ENCODE data around the gene STK11IP. TPM values are rescaled to one million over a fixed set of nuclear protein-coding genes. Genes with fewer than 3 reads are reported as not detected.

Gene STK11IP
- total RNA-seq, 1 donor, result 22.1 TPM

DNA sequence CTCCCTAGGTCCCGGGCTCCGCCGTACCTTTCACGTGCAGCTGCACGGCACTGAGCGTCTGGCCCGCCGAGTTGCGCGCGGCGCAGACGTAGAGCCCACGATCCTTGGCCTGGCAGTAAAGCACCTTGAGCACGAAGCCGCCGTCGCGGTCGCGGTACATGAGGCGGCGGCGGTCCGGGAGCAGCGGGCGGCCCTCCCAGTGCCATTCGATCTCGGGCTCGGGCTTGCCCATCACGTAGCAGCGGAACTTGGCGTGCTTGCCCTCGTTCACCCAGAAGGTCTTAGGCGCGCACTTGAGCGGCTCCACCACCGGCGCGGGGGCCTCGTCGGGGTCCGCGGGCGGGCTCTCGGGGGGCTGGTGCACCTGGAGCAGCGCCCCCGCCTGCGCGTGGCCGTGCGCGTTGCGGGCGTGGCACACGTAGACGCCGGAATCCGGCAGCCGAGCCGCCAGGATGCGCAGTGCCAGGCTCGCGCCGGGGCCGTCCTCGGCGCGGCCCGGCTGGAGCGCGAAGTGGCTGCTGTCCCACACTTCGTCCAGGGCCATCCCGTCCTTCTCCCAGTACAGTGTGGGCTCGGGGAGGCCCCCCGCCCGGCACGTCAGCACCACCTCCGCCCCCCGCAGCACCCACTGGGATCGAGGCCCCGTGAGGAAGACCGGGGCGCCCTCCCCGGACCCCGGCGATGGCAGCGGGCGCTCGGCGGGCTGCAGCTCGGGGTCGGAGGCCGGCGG, 27.3 kb upstream of the STK11IP start:
- H3K9me3 ChIP-seq (ENCODE audit: low read depth, low read length), result no peaks in the 10 kb centered on the region
- H3K4me3 ChIP-seq (ENCODE audit: insufficient read depth, low read length), result peak overlapping the region; percentile 78
- H3K36me3 ChIP-seq (ENCODE audit: insufficient read depth, low read length), result peaks cover 10% of the 10 kb centered on the region
- no peak overlapping the region for H3K27ac ChIP-seq (ENCODE audit: low read depth, low read length)
- no peaks in the 10 kb centered on the region for H3K4me1 ChIP-seq (ENCODE audit: insufficient read depth, low read length)
- peaks cover 4% of the 10 kb centered on the region for H3K79me2 ChIP-seq (ENCODE audit: insufficient read depth, low read length)
- H3K27me3 ChIP-seq (ENCODE audit: insufficient read depth, low read length), result peaks cover 4% of the 10 kb centered on the region
- H2AFZ ChIP-seq (ENCODE audit: low read length), result peak overlapping the region; percentile 41
- TF ChIP-seq, protein P1, sequence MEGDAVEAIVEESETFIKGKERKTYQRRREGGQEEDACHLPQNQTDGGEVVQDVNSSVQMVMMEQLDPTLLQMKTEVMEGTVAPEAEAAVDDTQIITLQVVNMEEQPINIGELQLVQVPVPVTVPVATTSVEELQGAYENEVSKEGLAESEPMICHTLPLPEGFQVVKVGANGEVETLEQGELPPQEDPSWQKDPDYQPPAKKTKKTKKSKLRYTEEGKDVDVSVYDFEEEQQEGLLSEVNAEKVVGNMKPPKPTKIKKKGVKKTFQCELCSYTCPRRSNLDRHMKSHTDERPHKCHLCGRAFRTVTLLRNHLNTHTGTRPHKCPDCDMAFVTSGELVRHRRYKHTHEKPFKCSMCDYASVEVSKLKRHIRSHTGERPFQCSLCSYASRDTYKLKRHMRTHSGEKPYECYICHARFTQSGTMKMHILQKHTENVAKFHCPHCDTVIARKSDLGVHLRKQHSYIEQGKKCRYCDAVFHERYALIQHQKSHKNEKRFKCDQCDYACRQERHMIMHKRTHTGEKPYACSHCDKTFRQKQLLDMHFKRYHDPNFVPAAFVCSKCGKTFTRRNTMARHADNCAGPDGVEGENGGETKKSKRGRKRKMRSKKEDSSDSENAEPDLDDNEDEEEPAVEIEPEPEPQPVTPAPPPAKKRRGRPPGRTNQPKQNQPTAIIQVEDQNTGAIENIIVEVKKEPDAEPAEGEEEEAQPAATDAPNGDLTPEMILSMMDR (IDR thresholded peaks at IDR 0.05; ENCODE audit: extremely low read depth, low read depth, low read length), result no peak
- peaks cover 13% of the 10 kb centered on the region for H4K20me1 ChIP-seq (ENCODE audit: insufficient read depth, low read length)
- DNase-seq (ENCODE audit: insufficient read length, low spot score, missing footprints), result peak; percentile 97
- H3K4me2 ChIP-seq (ENCODE audit: insufficient read depth, low read length), result peak overlapping the region; percentile 81

DNA sequence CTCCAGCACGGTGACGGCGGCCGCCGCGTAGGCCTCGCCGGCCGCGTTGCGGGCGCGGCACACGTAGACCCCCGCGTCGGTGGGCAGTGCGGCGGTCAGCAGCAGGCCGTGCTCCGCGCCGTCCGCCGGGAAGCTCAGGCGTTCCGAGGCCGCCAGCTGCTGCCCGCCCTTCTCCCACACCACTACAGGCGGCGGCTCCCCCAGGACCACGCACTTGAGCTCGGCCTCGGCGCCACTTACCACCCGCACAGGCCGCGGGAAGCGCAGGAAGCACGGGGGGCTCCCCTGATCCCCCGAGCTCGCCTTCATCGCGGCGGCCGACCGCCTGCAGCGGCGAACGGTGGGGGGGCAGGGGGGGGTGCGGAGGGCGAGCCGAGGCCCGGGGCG, 26.7 kb upstream of the STK11IP start:
- Histone ChIP-seq H3K4me3 (ENCODE audit: insufficient read depth, low read length) (peak overlapping the region; percentile 78), H3K4me2 (ENCODE audit: insufficient read depth, low read length) (peak overlapping the region; percentile 81), H3K4me1 (ENCODE audit: insufficient read depth, low read length) (no peaks in the 10 kb centered on the region), H3K36me3 (ENCODE audit: insufficient read depth, low read length) (peaks cover 10% of the 10 kb centered on the region), H3K79me2 (ENCODE audit: insufficient read depth, low read length) (peaks cover 4% of the 10 kb centered on the region), H3K9me3 (ENCODE audit: low read depth, low read length) (no peaks in the 10 kb centered on the region), H2AFZ (ENCODE audit: low read length) (peak overlapping the region; percentile 41), H4K20me1 (ENCODE audit: insufficient read depth, low read length) (peaks cover 10% of the 10 kb centered on the region), H3K27me3 (ENCODE audit: insufficient read depth, low read length) (peaks cover 8% of the 10 kb centered on the region), H3K27ac (ENCODE audit: low read depth, low read length) (no peak overlapping the region)
- peak; percentile 96 for DNase-seq (ENCODE audit: insufficient read length, low spot score, missing footprints)
- TF ChIP-seq, protein P1 (IDR thresholded peaks at IDR 0.05; ENCODE audit: extremely low read depth, low read depth, low read length), result no peak

DNA sequence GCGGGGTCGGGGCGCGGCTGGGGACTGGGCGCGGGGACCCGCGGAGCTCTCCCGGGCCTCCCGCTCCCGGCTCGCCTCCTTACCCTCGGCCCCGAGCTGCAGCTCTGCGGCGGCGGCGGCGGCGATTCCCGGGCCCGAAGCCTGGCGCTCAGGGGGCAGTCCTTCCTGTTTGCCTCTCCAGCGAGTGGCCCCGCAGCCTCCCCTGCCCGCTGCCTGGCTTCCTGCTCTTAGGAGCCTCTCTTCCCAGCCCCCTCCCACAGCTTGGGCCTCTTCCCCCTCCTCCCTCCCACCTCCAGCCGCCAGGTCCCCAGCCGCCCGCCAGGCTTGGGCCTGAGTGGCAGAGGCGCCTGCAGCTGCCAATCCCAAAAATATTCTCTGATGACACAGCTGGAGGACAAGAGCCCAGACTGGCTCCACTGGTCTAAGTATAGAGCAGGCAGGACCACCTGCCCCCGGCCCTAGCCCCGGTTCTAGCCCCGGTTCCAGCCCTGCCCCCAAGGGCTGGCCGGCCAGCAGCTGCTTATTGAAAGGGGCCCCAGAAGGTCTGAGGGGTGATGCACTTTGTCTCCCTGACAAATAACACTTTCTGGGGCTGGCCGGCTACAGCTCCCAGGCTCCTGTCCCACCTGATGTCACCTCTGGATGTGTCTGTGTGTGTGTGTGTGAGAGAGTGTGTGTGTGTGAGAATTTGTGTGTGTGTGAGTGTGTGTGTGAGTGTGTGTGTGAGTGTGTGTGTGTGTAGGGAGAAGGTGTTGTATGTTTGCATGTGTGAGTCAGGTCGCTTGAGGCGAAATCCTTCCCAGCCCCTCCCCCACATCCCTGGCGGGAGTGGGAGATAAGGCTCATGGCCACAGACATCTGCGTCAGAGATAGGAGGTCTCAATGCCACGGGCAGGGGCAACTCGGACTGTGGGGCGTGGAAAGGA, 26.1 kb upstream of the STK11IP start, which contains the start of gene OBSL1:
Gene OBSL1 (minus strand): TSS at position 229 of the 926 bp plus-strand sequence. CDS start 307 bp downstream, outside the sequence.
- Histone ChIP-seq H3K27me3 (ENCODE audit: insufficient read depth, low read length) (peaks cover 15% of the 10 kb centered on the region), H4K20me1 (ENCODE audit: insufficient read depth, low read length) (peaks cover 9% of the 10 kb centered on the region), H3K79me2 (ENCODE audit: insufficient read depth, low read length) (peaks cover 4% of the 10 kb centered on the region), H3K4me2 (ENCODE audit: insufficient read depth, low read length) (peak within 1 kb of the TSS; percentile 81), H2AFZ (ENCODE audit: low read length) (peak within 1 kb of the TSS; percentile 63), H3K4me1 (ENCODE audit: insufficient read depth, low read length) (no peaks in the 10 kb centered on the region), H3K4me3 (ENCODE audit: insufficient read depth, low read length) (peak within 1 kb of the TSS; percentile 78), H3K27ac (ENCODE audit: low read depth, low read length) (no peak within 1 kb of the TSS), H3K36me3 (ENCODE audit: insufficient read depth, low read length) (peaks cover 10% of the 10 kb centered on the region), H3K9me3 (ENCODE audit: low read depth, low read length) (no peaks in the 10 kb centered on the region)
- DNase-seq (ENCODE audit: insufficient read length, low spot score, missing footprints), result peak; percentile 98
- TF ChIP-seq, protein P1 (IDR thresholded peaks at IDR 0.05; ENCODE audit: extremely low read depth, low read depth, low read length), result no peak
